ENCODE measurements around the gene SLC8A3. TPM values are rescaled to one million over a fixed set of nuclear protein-coding genes. Genes with fewer than 3 reads are reported as not detected.
A peak's percentile ranks its signal among the peaks of the same experiment; 100 is the strongest.

Gene SLC8A3
- total and polyA plus RNA-seq, 2 of the 13 experiments (the other 11 are each of a cell fraction or from before 2014, with no cell fraction given): 0.01 to 0.02 TPM

DNA sequence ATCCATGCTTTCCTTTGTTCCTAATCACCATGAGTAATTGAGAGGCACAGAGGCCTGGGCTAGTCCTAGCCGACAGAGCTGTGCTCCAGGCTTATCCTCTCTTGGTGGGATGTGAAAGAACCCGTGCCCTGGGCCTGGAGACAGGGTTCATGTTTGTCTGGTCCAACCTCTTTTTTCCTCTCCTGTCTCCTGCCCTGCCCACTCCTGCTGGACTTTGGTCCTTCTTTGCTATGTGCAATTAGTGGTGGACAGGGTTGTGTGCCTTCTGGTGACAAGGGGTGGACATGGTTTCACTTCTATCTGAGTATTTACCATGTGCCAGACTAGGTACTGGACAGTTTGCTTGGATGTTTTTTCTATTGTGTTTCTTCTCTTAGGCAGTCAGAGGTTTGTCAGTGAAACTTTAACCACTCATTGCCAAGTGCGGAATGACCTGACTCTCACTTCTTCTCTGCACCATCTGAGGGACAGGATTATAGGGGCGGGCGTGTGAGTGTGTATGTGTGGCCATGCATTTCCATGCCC, 183.4 kb downstream of the SLC8A3 start (continued):
- TF ChIP-seq, protein P1, sequence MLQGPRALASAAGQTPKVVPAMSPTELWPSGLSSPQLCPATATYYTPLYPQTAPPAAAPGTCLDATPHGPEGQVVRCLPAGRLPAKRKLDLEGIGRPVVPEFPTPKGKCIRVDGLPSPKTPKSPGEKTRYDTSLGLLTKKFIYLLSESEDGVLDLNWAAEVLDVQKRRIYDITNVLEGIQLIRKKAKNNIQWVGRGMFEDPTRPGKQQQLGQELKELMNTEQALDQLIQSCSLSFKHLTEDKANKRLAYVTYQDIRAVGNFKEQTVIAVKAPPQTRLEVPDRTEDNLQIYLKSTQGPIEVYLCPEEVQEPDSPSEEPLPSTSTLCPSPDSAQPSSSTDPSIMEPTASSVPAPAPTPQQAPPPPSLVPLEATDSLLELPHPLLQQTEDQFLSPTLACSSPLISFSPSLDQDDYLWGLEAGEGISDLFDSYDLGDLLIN (CRISPR knock-in tag; IDR thresholded peaks at IDR 0.05; ENCODE audit: borderline replicate concordance): no peak
- TF ChIP-seq ZNF674 (CRISPR knock-in tag; IDR thresholded peaks at IDR 0.05; ENCODE audit: low read depth) (no peak), ATF2 (CRISPR knock-in tag; IDR thresholded peaks at IDR 0.05) (peak; percentile 69), ZNF629 (CRISPR knock-in tag; conservative IDR thresholded peaks at IDR 0.05) (peak; percentile 48; the same call in 1 of the 2 replicates), CREB3 (CRISPR knock-in tag; IDR thresholded peaks at IDR 0.05) (no peak), ZNF670 (CRISPR knock-in tag; IDR thresholded peaks at IDR 0.05; ENCODE audit: borderline replicate concordance) (0 out of 2 replicates have a peak, but pooled peaks have one; percentile 64), TGIF2 (CRISPR knock-in tag; IDR thresholded peaks at IDR 0.05) (peak; percentile 93), HNRNPL (IDR thresholded peaks at IDR 0.05; ENCODE audit: low read depth, low read length) (no peak), ZNF580 (CRISPR knock-in tag; IDR thresholded peaks at IDR 0.05; ENCODE audit: borderline replicate concordance, low read depth) (peak; percentile 63; the same call in 1 of the 2 replicates), ZNF614 (CRISPR knock-in tag; IDR thresholded peaks at IDR 0.05; ENCODE audit: borderline replicate concordance) (peak; percentile 95), UBTF (CRISPR knock-in tag; IDR thresholded peaks at IDR 0.05) (no peak), FOXK1 (CRISPR knock-in tag; IDR thresholded peaks at IDR 0.05; ENCODE audit: borderline replicate concordance, low read depth) (peak; percentile 60; the same call in 1 of the 2 replicates), U2AF1 (optimal IDR thresholded peaks at IDR 0.05; ENCODE audit: low read depth, low read length) (no peak), ZNF33B (CRISPR knock-in tag; IDR thresholded peaks at IDR 0.05) (no peak), ZNF230 (CRISPR knock-in tag; IDR thresholded peaks at IDR 0.05) (no peak), TBX2 (CRISPR knock-in tag; IDR thresholded peaks at IDR 0.05; ENCODE audit: borderline replicate concordance) (peak; percentile 94), GZF1 (CRISPR knock-in tag; IDR thresholded peaks at IDR 0.05) (no peak)
- TF ChIP-seq, protein P2, sequence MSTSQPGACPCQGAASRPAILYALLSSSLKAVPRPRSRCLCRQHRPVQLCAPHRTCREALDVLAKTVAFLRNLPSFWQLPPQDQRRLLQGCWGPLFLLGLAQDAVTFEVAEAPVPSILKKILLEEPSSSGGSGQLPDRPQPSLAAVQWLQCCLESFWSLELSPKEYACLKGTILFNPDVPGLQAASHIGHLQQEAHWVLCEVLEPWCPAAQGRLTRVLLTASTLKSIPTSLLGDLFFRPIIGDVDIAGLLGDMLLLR (CRISPR knock-in tag; IDR thresholded peaks at IDR 0.05): 0 out of 2 replicates have a peak, but pooled peaks have one; percentile 46
- TF ChIP-seq, protein P3, sequence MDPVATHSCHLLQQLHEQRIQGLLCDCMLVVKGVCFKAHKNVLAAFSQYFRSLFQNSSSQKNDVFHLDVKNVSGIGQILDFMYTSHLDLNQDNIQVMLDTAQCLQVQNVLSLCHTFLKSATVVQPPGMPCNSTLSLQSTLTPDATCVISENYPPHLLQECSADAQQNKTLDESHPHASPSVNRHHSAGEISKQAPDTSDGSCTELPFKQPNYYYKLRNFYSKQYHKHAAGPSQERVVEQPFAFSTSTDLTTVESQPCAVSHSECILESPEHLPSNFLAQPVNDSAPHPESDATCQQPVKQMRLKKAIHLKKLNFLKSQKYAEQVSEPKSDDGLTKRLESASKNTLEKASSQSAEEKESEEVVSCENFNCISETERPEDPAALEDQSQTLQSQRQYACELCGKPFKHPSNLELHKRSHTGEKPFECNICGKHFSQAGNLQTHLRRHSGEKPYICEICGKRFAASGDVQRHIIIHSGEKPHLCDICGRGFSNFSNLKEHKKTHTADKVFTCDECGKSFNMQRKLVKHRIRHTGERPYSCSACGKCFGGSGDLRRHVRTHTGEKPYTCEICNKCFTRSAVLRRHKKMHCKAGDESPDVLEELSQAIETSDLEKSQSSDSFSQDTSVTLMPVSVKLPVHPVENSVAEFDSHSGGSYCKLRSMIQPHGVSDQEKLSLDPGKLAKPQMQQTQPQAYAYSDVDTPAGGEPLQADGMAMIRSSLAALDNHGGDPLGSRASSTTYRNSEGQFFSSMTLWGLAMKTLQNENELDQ (CRISPR knock-in tag; IDR thresholded peaks at IDR 0.05; ENCODE audit: borderline replicate concordance): no peak
